ENCODE results near the gene ABHD17A. TPM values are rescaled to one million over a fixed set of nuclear protein-coding genes. Genes with fewer than 3 reads are reported as not detected.
A peak's percentile ranks its signal among the peaks of the same experiment; 100 is the strongest.

ABHD17A gene
- total RNA-seq, 2 donors from 2014 or later: 92.6 to 99.5 TPM

- TF ChIP-seq CTCF (IDR thresholded peaks at IDR 0.05): no peak
- Histone ChIP-seq H3K27me3 (no peaks in the 10 kb centered on the region), H3K27ac (no peak overlapping the region), H3K9me3 (no peaks in the 10 kb centered on the region), H3K36me3 (no peaks in the 10 kb centered on the region), H3K4me3 (no peak overlapping the region), H3K4me1 (peaks cover 0 to 73% of the 10 kb centered on the region in 2 donors)
- DNase-seq (ENCODE audit: low spot score): no peak
Measured at GRCh38 chr19:1845125-1845515, 40.2 kb downstream of the ABHD17A start.

- peaks cover 0 to 78% of the 10 kb centered on the region in 2 donors for H3K4me1 ChIP-seq
- H3K9me3 ChIP-seq: no peaks in the 10 kb centered on the region
- no peaks in the 10 kb centered on the region for H3K36me3 ChIP-seq
- no peak for TF ChIP-seq CTCF (IDR thresholded peaks at IDR 0.05)
- no peaks in the 10 kb centered on the region for H3K27me3 ChIP-seq
- H3K27ac ChIP-seq: no peak overlapping the region
- no peak overlapping the region for H3K4me3 ChIP-seq
- DNase-seq (ENCODE audit: low spot score): no peak
Measured at GRCh38 chr19:1844513-1845124, 40.7 kb downstream of the ABHD17A start.

GRCh38 chr19:1843646-1844394 lies 41.5 kb downstream of the ABHD17A start:
- peaks cover 0 to 83% of the 10 kb centered on the region in 2 donors for H3K4me1 ChIP-seq
- DNase-seq (ENCODE audit: low spot score): no peak
- no peaks in the 10 kb centered on the region for H3K9me3 ChIP-seq
- no peaks in the 10 kb centered on the region for H3K27me3 ChIP-seq
- H3K4me3 ChIP-seq: no peak overlapping the region
- no peak for TF ChIP-seq CTCF (IDR thresholded peaks at IDR 0.05)
- no peak overlapping the region for H3K27ac ChIP-seq
- no peaks in the 10 kb centered on the region for H3K36me3 ChIP-seq

- H3K4me3 ChIP-seq: no peak overlapping the region
- no peaks in the 10 kb centered on the region for H3K36me3 ChIP-seq
- H3K9me3 ChIP-seq: no peaks in the 10 kb centered on the region
- no peak for DNase-seq (ENCODE audit: low spot score)
- no peaks in the 10 kb centered on the region for H3K27me3 ChIP-seq
- no peak for TF ChIP-seq CTCF (IDR thresholded peaks at IDR 0.05)
- no peak overlapping the region for H3K27ac ChIP-seq
- H3K4me1 ChIP-seq: peaks cover 0 to 84% of the 10 kb centered on the region in 2 donors
Measured at GRCh38 chr19:1843116-1843515, 42.2 kb downstream of the ABHD17A start.

GRCh38 chr19:1841209-1841924 lies 43.9 kb downstream of the ABHD17A start:
- H3K4me1 ChIP-seq: peaks cover 0 to 87% of the 10 kb centered on the region in 2 donors

More at GRCh38 chr19:1841209-1841924, 43.9 kb downstream of the ABHD17A start:
- DNase-seq (ENCODE audit: low spot score): no peak
- no peaks in the 10 kb centered on the region for H3K9me3 ChIP-seq
- peak overlapping the region in 1 of 2 donors; percentile 31 for H3K4me3 ChIP-seq
- no peaks in the 10 kb centered on the region for H3K36me3 ChIP-seq
- peak overlapping the region; percentile 39 to 48 for H3K27ac ChIP-seq
- H3K27me3 ChIP-seq: no peaks in the 10 kb centered on the region
- TF ChIP-seq CTCF (IDR thresholded peaks at IDR 0.05): no peak

Measured in right atrium auricular region (tissue), 2 donors.